GM18508 (cell line): ENCODE data around the gene TRIM45.
"Not testable (repeated sequence)": the region's sequence is repeated elsewhere in the genome, so short reads cannot be mapped to it uniquely, and the experiment has no call there.

Experiments used
- ATAC-seq: cut with Tn5 transposase; IDR thresholded peaks from one replicate; pipeline ENCODE4 v1.9.1; 2021; ENCODE audit warnings: moderate number of reproducible peaks; ENCODE audit not compliant: insufficient read depth, unreplicated experiment

The TRIM45 gene

GRCh38 chr1:117135329-117135728 lies 13.8 kb upstream of the TRIM45 start:
- no peak for ATAC-seq

- ATAC-seq: no peak
Measured at GRCh38 chr1:117130526-117130925, 9.0 kb upstream of the TRIM45 start.

- ATAC-seq: no peak
Measured at GRCh38 chr1:117128323-117129079, 7.0 kb upstream of the TRIM45 start.

GRCh38 chr1:117127795-117128194 lies 6.2 kb upstream of the TRIM45 start:
- ATAC-seq: no peak

GRCh38 chr1:117124661-117125060 lies 3.1 kb upstream of the TRIM45 start:
- ATAC-seq: no peak

- no peak for ATAC-seq
Measured at GRCh38 chr1:117123274-117123673, 1.7 kb upstream of the TRIM45 start.

GRCh38 chr1:117122330-117123025 lies 929 bp upstream of the TRIM45 start:
- ATAC-seq: no peak

- ATAC-seq: no peak
Measured at GRCh38 chr1:117120774-117121588, 568 bp downstream of the TRIM45 start.

GRCh38 chr1:117119144-117119543 lies 2.4 kb downstream of the TRIM45 start:
- not testable (repeated sequence) for ATAC-seq

- no peak for ATAC-seq
Measured at GRCh38 chr1:117118137-117118536, 3.4 kb downstream of the TRIM45 start.

GRCh38 chr1:117117697-117118096 lies 3.9 kb downstream of the TRIM45 start:
- ATAC-seq: no peak

- ATAC-seq: no peak
Measured at GRCh38 chr1:117116784-117117130, 4.8 kb downstream of the TRIM45 start.

- ATAC-seq: no peak
Measured at GRCh38 chr1:117116090-117116783, 5.3 kb downstream of the TRIM45 start.

- ATAC-seq: no peak
Measured at GRCh38 chr1:117114877-117115276, 6.7 kb downstream of the TRIM45 start.

- ATAC-seq: no peak
Measured at GRCh38 chr1:117113199-117113598, 8.3 kb downstream of the TRIM45 start.

- no peak for ATAC-seq
Measured at GRCh38 chr1:117112047-117112717, 9.4 kb downstream of the TRIM45 start.

- ATAC-seq: no peak
Measured at GRCh38 chr1:117110774-117111173, 10.8 kb downstream of the TRIM45 start.

- ATAC-seq: no peak
Measured at GRCh38 chr1:117107364-117107763, 14.2 kb downstream of the TRIM45 start.

- no peak for ATAC-seq
Measured at GRCh38 chr1:117106478-117106877, 15.1 kb downstream of the TRIM45 start.

- no peak for ATAC-seq
Measured at GRCh38 chr1:117105722-117106121, 15.8 kb downstream of the TRIM45 start.
